Embryonic facial prominence (tissue), 1 donor: ENCODE measurements around the gene GJB4.
"Not testable (repeated sequence)": the region's sequence is repeated elsewhere in the genome, so short reads cannot be mapped to it uniquely, and the experiment has no call there.

Experiments used
- DNase-seq: peaks from one replicate; pipeline ENCODE4 v3.0.0-alpha.2; 2016; ENCODE audit errors: extremely low spot score

The GJB4 gene

DNA sequence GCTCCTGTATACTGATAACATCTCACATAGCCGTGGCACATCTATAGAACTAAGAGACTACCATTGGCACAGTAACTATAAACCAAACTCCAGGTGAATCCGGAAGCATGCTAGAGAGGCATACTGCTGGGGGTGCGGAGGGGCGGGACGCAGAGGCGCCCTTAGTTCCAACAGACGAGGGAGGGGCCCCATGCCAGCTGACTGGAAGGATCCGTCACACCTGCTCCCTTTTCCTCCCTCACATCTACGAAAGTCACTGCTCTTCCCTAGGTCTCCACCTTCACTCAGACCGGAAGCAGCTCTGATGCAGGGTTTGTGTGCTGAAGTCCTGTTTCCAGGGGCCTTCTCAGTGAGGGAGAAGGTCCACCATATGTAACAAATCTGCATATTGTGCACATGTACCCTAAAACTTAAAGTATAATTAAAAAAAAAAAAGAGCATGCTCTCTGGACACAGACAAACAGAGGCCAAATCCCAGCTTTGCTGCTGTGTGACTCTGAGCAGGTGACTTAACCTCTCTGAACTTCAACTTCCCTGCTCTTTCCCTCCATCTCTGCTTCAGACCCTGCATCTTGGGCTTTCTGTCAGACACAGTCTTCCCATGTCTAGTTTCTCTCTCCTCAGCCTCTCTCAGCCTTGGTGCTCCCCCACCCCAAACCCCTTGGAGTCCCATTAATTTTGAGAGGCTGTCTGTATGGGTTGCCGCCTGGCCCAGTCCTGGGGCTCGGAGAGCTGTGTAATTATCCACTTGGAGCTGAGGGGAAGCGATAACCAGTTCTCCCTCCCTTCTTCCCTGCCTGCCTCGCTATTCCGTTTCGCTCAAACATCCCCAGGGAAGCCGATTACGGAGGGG lies 12.5 kb upstream of the GJB4 start:
- DNase-seq: no peak

DNA sequence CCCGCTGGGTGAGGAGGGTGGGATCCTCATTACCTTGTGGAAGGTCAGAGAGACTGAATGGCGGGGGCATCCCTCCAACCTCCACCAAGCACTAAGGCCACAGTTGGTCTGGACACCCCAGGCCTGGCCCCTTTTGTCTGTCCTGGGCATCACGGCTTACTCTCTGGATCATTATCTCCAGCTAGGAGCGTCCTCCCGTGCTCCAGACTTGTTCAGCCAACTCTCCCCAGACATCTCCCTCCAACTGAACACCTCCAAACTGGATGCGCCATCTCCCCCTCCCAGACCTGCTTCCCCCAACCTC lies 11.9 kb upstream of the GJB4 start:
- no peak for DNase-seq

DNA sequence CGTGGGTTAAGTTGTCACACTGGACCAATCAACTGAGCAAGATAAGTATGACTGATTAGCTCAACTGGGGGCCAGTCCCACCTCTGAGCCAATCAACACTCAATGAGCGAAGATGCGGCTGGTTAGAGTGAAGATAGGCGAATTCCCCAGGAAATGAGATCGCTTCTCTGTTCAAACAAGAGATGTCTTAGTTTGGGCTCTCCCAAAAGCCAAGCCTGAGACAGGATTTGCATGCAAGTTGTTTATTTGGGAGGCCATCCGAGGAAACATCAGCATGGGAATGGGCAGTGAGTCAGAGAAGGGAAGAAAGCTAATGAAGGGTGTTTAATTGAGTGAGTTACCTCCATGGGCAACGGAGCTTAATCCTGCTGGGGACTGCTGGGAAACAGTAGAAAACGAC lies 9.5 kb upstream of the GJB4 start:
- DNase-seq: no peak

DNA sequence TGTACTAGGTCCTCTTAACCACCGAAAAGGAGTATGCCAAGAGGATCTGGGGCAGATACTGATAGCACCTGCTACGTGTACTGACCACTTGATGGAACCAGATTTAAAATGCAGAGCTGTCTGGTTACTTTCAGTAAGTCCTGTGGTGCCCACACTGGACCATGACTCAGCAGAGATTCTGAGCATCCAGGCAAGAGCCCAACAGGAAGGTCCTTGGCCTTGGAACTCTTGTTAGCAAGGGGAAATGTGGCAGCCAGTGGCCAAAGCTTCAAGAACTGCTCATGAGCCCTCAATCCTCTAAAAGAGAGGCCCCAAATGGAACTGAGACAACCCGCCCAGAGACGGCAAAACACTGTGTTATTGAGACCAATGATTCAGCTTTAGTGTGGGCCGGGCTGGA lies 8.9 kb upstream of the GJB4 start:
- DNase-seq: no peak

DNA sequence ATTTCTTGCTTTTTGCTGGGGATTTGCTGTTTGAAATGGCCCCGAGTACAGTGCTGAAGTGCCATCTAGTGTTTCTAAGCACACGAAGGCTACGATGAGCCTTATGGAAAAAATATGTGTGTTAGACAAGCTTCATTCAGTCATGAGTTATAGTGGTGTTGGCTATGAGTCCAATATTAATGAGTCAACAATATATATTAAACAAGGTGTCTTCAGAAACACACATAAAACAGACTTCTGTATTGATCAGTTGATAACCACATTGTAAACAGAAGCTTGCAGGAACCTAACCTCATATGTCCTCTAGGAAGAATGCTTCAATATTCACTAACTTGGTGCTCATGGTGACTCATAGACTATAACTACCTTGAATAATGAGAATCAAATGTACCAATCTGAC lies 6.4 kb upstream of the GJB4 start:
- DNase-seq: no peak

DNA sequence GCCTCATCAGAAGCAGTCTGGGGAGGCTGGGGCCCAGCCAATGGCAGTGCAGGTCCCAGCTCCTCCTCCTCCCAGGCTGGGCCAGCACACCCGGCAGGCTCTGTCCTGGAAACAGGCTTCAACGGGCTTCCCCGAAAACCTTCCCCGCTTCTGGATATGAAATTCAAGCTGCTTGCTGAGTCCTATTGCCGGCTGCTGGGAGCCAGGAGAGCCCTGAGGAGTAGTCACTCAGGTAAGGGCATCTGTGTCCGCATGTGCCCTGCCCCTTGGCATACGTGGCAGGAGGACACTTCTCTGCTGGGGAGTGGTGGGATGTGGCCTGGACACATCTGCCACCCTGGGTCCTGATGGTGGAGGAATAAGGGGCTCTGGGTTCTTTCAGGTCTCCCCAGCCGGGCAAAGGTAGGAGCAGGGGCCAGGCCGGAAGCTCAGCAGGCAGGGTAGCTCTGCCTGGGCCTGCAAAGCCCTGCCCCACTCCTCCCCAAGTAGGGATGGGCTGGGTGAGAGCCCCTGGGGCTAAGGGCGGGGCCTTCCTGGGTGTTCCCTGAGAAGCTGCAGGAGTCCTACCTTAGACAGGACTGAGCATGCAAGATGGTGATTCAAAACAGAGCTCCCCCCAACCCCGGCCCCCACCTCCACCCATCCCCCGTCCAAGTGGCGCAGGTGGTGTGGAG lies 4.4 kb upstream of the GJB4 start, which contains the start of gene GJB5:
Gene GJB5 (plus strand): TSS at position 84 of the 674 bp plus-strand sequence. CDS start 2,284 bp downstream, outside the sequence.
- no peak for DNase-seq

DNA sequence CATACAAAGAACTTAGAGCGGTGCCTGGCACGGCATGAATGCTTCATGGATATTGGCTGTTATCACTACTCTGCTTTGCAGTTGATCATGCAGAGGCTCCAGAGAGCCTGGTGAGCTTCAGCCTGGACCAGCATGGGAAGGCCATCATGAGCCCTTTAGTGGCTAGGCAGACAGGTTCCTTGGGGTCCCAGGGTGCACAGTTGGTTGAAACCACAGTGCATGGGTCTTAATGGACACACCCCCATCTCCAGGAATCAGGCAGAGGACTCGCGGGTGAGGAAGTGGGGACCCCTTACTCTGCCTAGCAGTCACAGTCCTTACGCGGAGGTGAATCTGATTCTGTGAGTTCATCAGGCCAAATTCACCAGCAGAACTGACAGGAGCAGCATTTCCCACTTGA lies 3.6 kb upstream of the GJB4 start:
- no peak for DNase-seq

DNA sequence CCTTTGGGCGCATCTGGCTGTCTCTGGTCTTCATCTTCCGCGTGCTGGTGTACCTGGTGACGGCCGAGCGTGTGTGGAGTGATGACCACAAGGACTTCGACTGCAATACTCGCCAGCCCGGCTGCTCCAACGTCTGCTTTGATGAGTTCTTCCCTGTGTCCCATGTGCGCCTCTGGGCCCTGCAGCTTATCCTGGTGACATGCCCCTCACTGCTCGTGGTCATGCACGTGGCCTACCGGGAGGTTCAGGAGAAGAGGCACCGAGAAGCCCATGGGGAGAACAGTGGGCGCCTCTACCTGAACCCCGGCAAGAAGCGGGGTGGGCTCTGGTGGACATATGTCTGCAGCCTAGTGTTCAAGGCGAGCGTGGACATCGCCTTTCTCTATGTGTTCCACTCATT lies 2.2 kb upstream of the GJB4 start:
- DNase-seq: no peak

DNA sequence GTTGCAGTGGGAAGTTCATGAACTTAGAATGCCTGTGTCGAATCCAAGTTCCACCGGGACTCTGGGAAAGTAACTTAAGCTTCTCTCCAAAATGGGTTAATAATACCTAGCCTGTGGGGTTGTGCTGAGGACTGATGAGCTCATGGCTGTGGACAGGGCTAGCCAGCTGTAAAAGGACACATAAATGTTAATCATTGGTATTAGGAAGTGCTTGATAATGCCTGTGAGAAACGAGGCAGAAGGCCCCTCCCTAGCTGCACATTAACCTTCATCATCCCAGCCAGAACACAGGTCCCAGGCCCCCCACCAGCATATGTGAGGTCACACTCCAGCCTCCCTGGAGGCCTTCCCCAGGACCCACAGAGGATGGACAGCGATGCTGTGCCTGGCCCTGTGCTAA lies 789 bp upstream of the GJB4 start:
- DNase-seq: no peak

DNA sequence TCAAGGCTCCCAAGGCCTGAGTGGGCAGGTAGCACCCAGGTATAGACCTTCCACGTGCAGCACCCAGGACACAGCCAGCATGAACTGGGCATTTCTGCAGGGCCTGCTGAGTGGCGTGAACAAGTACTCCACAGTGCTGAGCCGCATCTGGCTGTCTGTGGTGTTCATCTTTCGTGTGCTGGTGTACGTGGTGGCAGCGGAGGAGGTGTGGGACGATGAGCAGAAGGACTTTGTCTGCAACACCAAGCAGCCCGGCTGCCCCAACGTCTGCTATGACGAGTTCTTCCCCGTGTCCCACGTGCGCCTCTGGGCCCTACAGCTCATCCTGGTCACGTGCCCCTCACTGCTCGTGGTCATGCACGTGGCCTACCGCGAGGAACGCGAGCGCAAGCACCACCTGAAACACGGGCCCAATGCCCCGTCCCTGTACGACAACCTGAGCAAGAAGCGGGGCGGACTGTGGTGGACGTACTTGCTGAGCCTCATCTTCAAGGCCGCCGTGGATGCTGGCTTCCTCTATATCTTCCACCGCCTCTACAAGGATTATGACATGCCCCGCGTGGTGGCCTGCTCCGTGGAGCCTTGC lies 1.7 kb downstream of the GJB4 start:
- no peak for DNase-seq

DNA sequence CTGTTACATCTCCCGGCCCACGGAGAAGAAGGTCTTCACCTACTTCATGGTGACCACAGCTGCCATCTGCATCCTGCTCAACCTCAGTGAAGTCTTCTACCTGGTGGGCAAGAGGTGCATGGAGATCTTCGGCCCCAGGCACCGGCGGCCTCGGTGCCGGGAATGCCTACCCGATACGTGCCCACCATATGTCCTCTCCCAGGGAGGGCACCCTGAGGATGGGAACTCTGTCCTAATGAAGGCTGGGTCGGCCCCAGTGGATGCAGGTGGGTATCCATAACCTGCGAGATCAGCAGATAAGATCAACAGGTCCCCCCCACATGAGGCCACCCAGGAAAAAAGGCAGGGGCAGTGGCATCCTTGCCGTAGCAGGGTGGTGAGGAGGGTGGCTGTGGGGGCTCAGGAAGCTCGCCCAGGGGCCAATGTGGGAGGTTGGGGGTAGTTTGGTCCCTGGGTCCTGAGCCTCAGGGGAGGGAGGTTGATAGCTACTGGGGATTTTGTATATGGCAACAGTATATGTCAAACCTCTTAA lies 2.3 kb downstream of the GJB4 start:
- DNase-seq: no peak

DNA sequence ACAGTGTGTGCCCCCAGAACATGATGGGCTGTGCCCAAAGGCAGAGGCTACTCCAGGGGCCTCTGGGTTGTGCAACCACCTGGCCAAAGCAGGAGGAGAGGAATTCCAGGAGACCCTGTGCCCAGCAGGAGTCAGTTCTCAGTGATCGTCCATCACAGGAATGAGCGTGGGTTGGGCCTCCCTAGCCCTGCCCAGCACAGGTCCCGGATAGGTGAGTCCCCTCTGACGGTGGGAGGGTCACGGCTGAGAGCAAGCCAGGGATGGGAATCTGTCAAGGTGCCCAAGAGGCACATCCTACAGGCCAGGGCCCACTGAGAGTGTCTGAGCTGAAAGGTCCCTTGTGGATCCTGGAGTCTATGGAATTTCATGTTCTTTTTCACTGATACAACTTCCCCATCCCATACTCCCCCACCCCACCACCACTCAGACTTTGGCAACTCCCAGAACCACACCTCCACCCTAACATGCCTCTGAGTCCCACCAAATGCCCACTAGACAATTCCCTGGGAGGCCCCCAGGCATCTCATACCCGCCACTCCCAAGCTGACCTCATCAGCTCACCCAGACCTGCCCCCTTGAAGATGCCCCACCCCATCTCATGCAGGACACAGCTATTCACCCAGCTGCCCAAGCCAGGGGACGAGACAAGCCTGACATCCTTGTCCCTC lies 3.1 kb downstream of the GJB4 start:
- no peak for DNase-seq

DNA sequence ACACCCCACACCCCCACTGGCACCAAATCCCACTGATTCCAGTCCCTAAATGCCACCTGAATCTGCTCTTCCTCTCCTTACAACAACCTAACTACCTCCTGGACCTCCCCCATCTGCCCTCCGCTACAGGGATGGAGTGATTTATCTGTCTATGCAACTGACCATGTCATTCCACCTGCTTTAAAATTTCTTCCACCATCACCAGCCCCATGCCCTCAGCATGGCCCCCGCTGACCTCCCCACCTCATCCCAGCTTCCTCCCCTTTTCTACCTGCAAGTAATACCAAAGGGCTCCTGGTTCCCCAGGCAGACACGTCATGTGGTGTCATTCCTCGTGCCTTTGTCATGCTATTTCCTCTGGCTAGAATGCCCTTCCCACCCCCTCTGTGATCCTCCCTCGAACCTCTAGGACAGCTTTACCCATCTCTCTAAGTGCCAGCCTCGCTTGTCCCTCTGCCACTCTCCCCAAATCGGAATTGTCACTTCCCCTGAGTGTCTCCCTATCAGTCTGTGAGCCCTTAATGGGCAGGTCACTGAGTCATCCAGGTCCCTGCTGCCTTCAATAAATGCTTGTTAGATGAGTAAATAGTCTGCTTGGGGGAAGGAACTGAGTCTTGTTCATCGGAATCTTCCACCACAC lies 3.7 kb downstream of the GJB4 start:
- no peak for DNase-seq

DNA sequence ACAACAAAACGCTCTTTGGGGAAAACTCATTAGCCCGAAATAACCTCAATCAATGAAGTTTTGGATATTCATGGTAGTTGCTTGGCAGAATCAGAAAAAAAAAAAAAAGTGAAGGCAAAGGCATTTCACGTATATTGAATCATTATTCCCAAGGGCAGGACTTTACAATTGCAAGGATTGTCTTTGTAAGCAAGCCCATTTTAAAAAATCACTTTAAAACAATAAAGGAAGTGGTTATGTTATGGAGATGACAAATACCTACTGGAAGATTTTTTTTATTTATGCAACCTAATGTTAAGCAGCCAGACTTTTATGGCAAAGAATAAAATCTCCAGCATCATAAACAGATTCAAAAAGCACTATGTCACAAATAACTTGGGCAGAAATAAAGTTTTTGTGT lies 9.3 kb downstream of the GJB4 start:
- DNase-seq: no peak

DNA sequence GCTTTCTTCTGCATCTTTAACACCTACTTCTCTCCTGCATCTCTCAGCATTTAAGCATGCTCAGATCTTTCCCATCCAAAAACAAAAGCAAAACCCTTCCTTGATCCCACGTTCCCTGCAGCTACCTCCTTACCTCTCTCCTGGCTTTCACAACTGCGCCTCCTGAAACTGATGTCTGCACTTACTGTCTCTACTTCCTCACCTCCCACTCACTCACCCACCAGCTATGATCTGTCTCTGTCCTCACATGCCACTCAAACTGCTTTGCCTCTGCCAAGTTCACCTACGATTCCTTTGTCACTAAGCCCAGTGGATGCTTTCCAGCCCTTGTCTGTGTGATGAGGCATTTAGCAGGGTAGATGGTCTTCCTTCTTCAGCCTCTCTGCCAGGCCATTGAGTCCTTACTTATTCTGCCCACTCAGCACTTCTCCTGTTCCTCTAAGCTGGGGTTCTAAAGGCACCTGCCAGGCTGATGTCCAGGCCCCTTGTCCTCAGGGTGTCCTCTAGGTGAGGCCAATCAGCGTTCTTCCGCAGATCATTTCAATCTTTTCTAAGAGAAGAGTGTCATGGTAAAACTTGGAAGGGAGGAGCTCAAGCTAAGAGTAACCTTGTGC lies 11.5 kb downstream of the GJB4 start:
- no peak for DNase-seq

DNA sequence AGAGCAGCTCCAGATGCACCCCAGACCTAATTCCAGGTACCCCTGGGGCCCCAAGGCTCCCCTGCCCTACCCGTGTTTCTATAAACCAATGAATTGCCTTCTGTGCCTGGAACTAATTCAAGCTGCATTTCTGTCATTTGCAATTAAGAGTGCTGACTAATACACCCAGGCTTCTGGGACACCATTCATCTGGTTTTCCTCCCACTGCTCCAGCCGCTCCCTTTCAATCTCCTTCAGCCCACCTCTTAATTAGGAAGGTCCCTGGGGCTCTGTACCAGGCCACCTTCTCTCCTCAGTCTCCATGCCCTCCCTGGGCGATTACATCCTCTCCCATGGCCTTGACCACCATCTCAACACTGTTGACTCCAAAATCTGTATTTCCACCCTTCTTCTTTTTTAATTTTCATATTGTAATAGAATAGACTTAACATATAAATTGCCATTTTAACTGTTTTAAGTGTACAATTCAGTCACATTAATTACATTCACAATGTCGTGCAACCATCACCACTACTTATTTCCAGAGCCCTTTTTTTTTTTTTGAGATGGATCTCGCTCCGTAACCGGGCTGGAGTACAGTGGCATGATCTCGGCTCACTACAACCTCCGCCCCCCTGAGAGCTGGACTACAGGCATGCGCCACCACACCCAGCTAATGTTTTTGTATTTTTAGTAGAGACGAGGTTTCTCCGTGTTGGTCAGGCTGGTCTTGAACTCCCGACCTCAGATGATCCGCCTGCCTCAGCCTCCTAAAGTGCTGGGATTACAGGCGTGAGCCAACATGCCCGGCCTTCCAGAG lies 12.2 kb downstream of the GJB4 start:
- no peak for DNase-seq

DNA sequence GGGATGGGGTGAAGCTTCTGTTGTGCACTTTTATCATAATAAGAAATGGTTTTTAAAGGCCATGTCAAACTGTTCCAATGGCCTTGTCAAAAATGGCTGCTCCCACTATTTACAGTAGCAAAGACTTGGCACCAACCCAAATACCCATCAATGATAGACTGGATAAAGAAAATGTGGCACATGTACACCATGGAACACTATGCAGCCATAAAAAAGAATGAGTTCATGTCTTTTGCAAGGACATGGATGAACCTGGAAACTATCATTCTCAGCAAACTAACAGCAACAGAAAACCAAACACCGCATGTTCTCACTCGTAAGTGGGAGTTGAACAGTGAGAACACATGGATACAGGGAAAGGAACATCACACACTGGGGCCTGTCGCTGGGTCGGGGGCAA lies 13.6 kb downstream of the GJB4 start:
- DNase-seq: not testable (repeated sequence)

DNA sequence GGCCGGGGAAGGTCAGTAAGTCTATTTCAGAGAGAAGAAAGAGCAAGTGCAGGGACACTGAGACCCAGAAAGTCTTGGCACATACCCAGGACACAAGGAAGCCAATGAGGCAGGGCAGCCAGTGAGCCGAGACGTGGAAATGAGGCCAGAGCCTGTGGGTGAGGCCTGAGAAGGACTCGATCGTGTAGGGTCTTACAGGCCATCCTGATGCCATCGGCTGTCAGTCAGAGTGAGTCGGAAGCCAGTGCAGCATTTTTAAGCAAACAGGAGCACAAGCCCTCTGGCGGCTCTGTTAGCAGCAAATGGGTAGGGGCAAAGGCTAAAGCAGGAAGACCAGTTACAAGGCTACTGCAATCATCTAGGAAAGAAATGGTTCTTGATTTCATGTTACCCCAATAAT lies 15.4 kb downstream of the GJB4 start:
- no peak for DNase-seq

DNA sequence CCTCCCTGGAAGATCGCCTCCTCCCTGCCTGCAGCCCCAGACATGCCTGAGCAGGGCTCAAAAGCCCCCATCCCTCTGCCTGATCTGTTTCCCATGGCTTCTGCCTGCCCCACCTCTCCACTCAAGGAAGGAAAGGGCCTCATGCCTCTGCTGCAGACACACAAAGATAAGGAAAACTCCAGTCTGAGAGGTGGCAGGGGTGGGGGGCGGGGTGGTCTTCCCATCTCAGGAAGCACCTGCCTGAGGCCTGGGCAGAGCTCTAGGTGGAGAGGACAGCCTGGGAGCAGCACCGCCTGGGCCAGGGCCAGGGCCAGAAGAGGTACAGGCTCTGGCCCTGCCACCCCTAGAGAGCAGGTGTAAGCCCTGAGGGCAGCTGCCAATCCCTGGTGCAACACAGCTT lies 17.4 kb downstream of the GJB4 start:
- no peak for DNase-seq

DNA sequence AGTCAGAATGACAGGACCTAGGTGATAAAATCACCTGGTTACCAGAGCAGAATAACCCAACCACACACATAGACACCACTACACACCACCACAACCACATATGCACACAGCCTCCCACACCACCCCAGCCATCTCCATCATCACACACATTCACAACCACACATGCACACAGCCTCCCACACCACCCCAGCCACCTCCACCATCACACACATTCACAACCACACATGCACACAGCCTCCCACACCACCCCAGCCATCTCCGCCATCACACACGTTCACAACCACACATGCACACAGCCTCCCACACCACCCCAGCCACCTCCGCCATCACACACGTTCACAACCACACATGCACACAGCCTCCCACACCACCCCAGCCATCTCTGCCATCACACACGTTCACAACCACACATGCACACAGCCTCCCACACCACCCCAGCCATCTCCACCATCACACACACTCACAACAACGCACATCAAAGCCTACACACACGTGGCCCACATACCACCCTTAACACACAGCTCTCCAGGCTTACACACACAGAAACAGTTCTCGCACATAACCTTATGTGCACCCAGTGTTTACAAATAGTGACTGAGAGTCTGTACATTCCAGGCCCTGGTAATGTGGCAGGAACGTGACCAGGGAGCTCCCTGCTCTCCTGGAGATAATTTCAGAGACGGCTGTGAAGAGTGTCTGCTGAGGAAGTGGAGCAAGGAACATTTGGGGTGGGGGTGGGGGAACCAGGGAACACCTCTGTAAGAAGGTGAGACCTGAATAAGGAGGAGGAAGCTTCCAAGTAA lies 18.2 kb downstream of the GJB4 start:
- no peak for DNase-seq
